Keratinocyte (primary cell): ENCODE measurements around the gene TAF13. TPM values are rescaled to one million over a fixed set of nuclear protein-coding genes. Genes with fewer than 3 reads are reported as not detected.

Source experiments
- DNase-seq: peaks from one replicate; pipeline ENCODE4 v3.0.0-alpha.2; 2011; ENCODE audit warnings: low read depth, missing footprints, low spot score
- FAIRE-seq: peaks from 2 replicates; lab custom pipeline; 2011; peaks lifted over from hg19 to GRCh38; lab: Jason Lieb, UNC
- H2AFZ ChIP-seq: 2 replicates; pipeline ENCODE4 v1.6.0; 2012; ENCODE audit warnings: low read length, control low read depth, inconsistent platforms; ENCODE audit not compliant: control insufficient read depth
- H3K27ac ChIP-seq: 2 replicates; pipeline ENCODE4 v1.5.1; 2011; ENCODE audit warnings: low read length; ENCODE audit not compliant: control insufficient read depth, insufficient read depth
- H3K27me3 ChIP-seq: 3 replicates; pipeline ENCODE4 v1.6.0; 2011; ENCODE audit warnings: low read length; ENCODE audit not compliant: control insufficient read depth, insufficient read depth; ENCODE audit errors: extremely low read depth
- H3K36me3 ChIP-seq, 2 experiments: 2 replicates in 1 of 2; 3 replicates in 1 of 2; pipeline ENCODE4 v1.5.1; 2011; ENCODE audit warnings: low read length in 2 of 2, mild to moderate bottlenecking in 1 of 2; ENCODE audit not compliant: control insufficient read depth in 2 of 2, insufficient read depth in 2 of 2; ENCODE audit errors: extremely low read depth in 1 of 2
- H3K4me1 ChIP-seq: 3 replicates; pipeline ENCODE4 v1.5.1; 2011; ENCODE audit warnings: low read length; ENCODE audit not compliant: control insufficient read depth, insufficient read depth; ENCODE audit errors: extremely low read depth
- H3K4me2 ChIP-seq: 3 replicates; pipeline ENCODE4 v1.6.0; 2011; ENCODE audit warnings: low read depth, low read length; ENCODE audit not compliant: control insufficient read depth, insufficient read depth; ENCODE audit errors: extremely low read depth
- H3K4me3 ChIP-seq, 3 experiments: fragments of 200-600 bp in 1 of 3; sonication (generic) in 1 of 3; 2 replicates in 2 of 3; 3 replicates in 1 of 3; pipeline ENCODE4 v1.5.1; 2011 to 2016; ENCODE audit warnings: low read length in 3 of 3, mild to moderate bottlenecking in 3 of 3, control low read depth in 2 of 3, inconsistent platforms in 1 of 3, low read depth in 1 of 3, mixed read lengths in 1 of 3, mixed run types in 1 of 3, moderate library complexity in 1 of 3; ENCODE audit not compliant: control insufficient read depth in 2 of 3, insufficient read depth in 2 of 3; ENCODE audit errors: extremely low read depth in 1 of 3
- H3K79me2 ChIP-seq: 2 replicates; pipeline ENCODE4 v1.6.0; 2012; ENCODE audit warnings: low read length; ENCODE audit not compliant: control insufficient read depth, insufficient read depth
- H3K9ac ChIP-seq: 3 replicates; pipeline ENCODE4 v1.6.0; 2011; ENCODE audit warnings: low read length; ENCODE audit not compliant: control insufficient read depth, insufficient read depth; ENCODE audit errors: extremely low read depth
- H3K9me1 ChIP-seq: 3 replicates; pipeline ENCODE4 v1.6.0; 2011; ENCODE audit warnings: low read length; ENCODE audit not compliant: control insufficient read depth, insufficient read depth; ENCODE audit errors: extremely low read depth
- H3K9me3 ChIP-seq: 2 replicates; pipeline ENCODE4 v1.5.1; 2012; ENCODE audit warnings: low read depth, low read length; ENCODE audit not compliant: control insufficient read depth
- H4K20me1 ChIP-seq: 3 replicates; pipeline ENCODE4 v1.6.0; 2011; ENCODE audit warnings: low read length; ENCODE audit not compliant: control insufficient read depth, insufficient read depth; ENCODE audit errors: extremely low read depth
- CTCF ChIP-seq, 3 experiments: IDR thresholded peaks in 1 of 3; conservative IDR thresholded peaks in 1 of 3; optimal IDR thresholded peaks in 1 of 3; 2 replicates in 2 of 3; 3 replicates in 1 of 3; pipeline versions ENCODE3 to v1.5.1; 2011; ENCODE audit warnings: low read length in 3 of 3, mild to moderate bottlenecking in 3 of 3, moderate library complexity in 2 of 3, control low read depth in 1 of 3, inconsistent platforms in 1 of 3; ENCODE audit not compliant: insufficient read depth in 2 of 3; ENCODE audit errors: extremely low read depth in 1 of 3
- EZH2 ChIP-seq: IDR thresholded peaks from one replicate; pipeline ENCODE4 v1.6.1; 2012; ENCODE audit warnings: inconsistent platforms, mild to moderate bottlenecking, low read length, moderate library complexity
- dilution Hi-C: fragments of 300-500 bp; cut with MboI; formaldehyde crosslinking; loops from one replicate; pipeline ENCODE4 v1.7.0; 2020; ENCODE audit warnings: low sequenced_read_pairs; ENCODE audit not compliant: extremely low pct_ligation_motif_present
- polyA plus RNA-seq, 5 experiments: library from polyadenylated mRNA; depleted of rRNA in 3 of 5; stranded (reverse) in 3 of 5; stranded (forward) in 1 of 5; unstranded in 1 of 5; fragments of >200 nt; gene quantifications; 1 replicate in 1 of 5; 2 replicates in 3 of 5; 3 replicates in 1 of 5; pipeline versions ENCODE4 v1.2.1 to v1.2.3, GENCODE V29; 2011 to 2012; ENCODE audit warnings: missing spikeins in 2 of 5, low read depth in 1 of 5, low replicate concordance in 1 of 5

TAF13 gene
- polyA plus RNA-seq, 1 donor (not counting 4 experiments of a cell fraction or from before 2014, with no cell fraction given): 151 TPM

GRCh38 chr1:109095631-109096030 is 19.8 kb upstream of the TAF13 start:
- Histone ChIP-seq H3K4me3 (no peak overlapping the region), H3K27me3 (no peaks in the 10 kb centered on the region), H3K9me1 (no peaks in the 10 kb centered on the region), H4K20me1 (no peaks in the 10 kb centered on the region), H3K36me3 (peaks cover 7 to 8% of the 10 kb centered on the region in 2 experiments), H2AFZ (no peak overlapping the region), H3K4me1 (peaks cover 19% of the 10 kb centered on the region), H3K79me2 (peaks cover 30% of the 10 kb centered on the region), H3K9me3 (no peaks in the 10 kb centered on the region), H3K9ac (no peak overlapping the region), H3K27ac (no peak overlapping the region), H3K4me2 (no peak overlapping the region)
- DNase-seq (no peak), FAIRE-seq (no peak)
- TF ChIP-seq CTCF (optimal IDR thresholded peaks at IDR 0.05 in 1 of 3, IDR thresholded peaks at IDR 0.05 in 1 of 3, conservative IDR thresholded peaks at IDR 0.05 in 1 of 3; ENCODE audit: extremely low read depth in 1 of 3, insufficient read depth in 2 of 3, low read length in 3 of 3) (no peak), EZH2 (no peak)
- dilution Hi-C loops: no loop called here

DNA sequence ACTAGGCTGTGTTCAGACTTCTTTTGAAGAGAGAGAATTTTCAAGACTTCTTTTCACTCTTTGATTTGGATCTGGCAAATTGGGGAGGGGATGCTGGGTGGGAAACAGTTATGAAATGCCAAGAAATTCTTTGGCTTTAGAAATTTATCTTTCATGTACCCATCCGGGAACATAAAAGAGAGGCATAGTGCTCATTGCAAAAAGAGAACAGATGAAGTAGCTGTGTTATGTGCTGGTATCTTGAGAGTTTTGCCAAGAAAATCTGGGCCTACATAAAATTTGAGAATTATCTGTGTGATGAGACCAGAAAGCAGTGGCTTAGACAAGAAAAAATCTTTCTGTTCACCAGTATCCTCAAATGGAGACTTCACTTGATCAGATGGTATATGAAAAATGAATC is 19.1 kb upstream of the TAF13 start:
- TF ChIP-seq EZH2 (no peak), CTCF (optimal IDR thresholded peaks at IDR 0.05 in 1 of 3, IDR thresholded peaks at IDR 0.05 in 1 of 3, conservative IDR thresholded peaks at IDR 0.05 in 1 of 3; ENCODE audit: extremely low read depth in 1 of 3, insufficient read depth in 2 of 3, low read length in 3 of 3) (no peak)
- no peak overlapping the region for H3K27ac ChIP-seq
- no peak for FAIRE-seq

More for the DNA sequence above, 19.1 kb upstream of the TAF13 start:
- Histone ChIP-seq H3K4me2 (no peak overlapping the region), H3K9me1 (no peaks in the 10 kb centered on the region), H2AFZ (no peak overlapping the region), H3K27me3 (no peaks in the 10 kb centered on the region), H3K4me3 (no peak overlapping the region), H3K4me1 (peaks cover 19% of the 10 kb centered on the region), H3K79me2 (peaks cover 23% of the 10 kb centered on the region), H4K20me1 (no peaks in the 10 kb centered on the region), H3K36me3 (peaks cover 7 to 8% of the 10 kb centered on the region in 2 experiments), H3K9me3 (no peaks in the 10 kb centered on the region), H3K9ac (no peak overlapping the region)
- dilution Hi-C loops: no loop called here
- no peak for DNase-seq
